Measurements from ENCODE around the gene XRCC5.

DNA sequence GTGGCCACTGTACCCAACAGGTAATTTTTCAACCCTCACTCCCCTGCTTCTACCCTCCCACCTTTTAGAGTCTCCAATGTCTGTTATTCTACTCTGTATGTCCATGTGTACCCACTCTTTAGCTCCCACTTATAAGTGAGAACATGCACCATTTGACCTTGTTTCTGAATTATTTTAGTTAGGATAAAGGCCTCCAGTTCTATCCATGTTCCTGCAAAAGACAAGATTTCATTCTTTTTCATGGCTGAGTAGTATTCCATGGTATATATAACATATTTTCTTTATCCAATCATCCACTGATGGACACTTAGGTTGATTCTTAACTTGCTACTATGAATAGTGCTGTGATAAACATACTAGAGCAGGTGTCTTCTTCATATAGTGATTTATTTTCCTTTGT is 36.7 kb upstream of the XRCC5 start:
- TF ChIP-seq CTCF (IDR thresholded peaks at IDR 0.05) (no peak), POLR2A (IDR thresholded peaks at IDR 0.05) (no peak), EP300 (IDR thresholded peaks at IDR 0.05) (no peak)

All from tibial nerve (tissue), 4 donors.